HepG2 (cell line): Measurements from ENCODE around the gene TMEM120A. TPM values are rescaled to one million over a fixed set of nuclear protein-coding genes. Genes with fewer than 3 reads are reported as not detected.

Experiments
- ARID2 ChIP-seq: sonication (generic); formaldehyde crosslinking; IDR thresholded peaks from 2 replicates; pipeline ENCODE4 v1.8.1; 2022; ENCODE audit warnings: mild to moderate bottlenecking, missing genetic modification reagents, borderline replicate concordance
- ATF7-NPFF ChIP-seq: sonication (generic); formaldehyde crosslinking; IDR thresholded peaks from 2 replicates; pipeline ENCODE4 v1.8.1; 2023; ENCODE audit warnings: mild to moderate bottlenecking, low read depth, missing genetic modification reagents, moderate library complexity
- GABPB1 ChIP-seq: IDR thresholded peaks from 2 replicates; pipeline ENCODE4 v1.6.1; 2016; ENCODE audit warnings: mild to moderate bottlenecking, missing genetic modification reagents, moderate library complexity, missing compliant biosample characterization
- HMGA1 ChIP-seq: sonication (generic); formaldehyde crosslinking; conservative IDR thresholded peaks from 2 replicates; pipeline ENCODE4 v1.4.0; 2020; ENCODE audit warnings: missing genetic modification reagents
- POLR2A ChIP-seq, 2 experiments: IDR thresholded peaks; 2 replicates each; pipeline ENCODE4 v1.6.1; 2011; ENCODE audit warnings: low read depth in 2 of 2, low read length in 2 of 2, mild to moderate bottlenecking in 1 of 2, moderate library complexity in 1 of 2; ENCODE audit not compliant: insufficient read depth in 1 of 2
- RCOR2 ChIP-seq: IDR thresholded peaks from 2 replicates; pipeline ENCODE4 v1.6.1; 2016; ENCODE audit warnings: missing biosample characterization, missing genetic modification reagents
- TBX2 ChIP-seq: sonication (generic); formaldehyde crosslinking; IDR thresholded peaks from 2 replicates; pipeline ENCODE4 v1.5.0; 2020; ENCODE audit warnings: missing genetic modification reagents, mild to moderate bottlenecking, borderline replicate concordance
- ZEB1 ChIP-seq: IDR thresholded peaks from 2 replicates; pipeline ENCODE4 v1.6.1; 2012; ENCODE audit warnings: mild to moderate bottlenecking, low read depth, inconsistent platforms; ENCODE audit not compliant: insufficient replicate concordance
- ZNF383 ChIP-seq: sonication (generic); formaldehyde crosslinking; IDR thresholded peaks from 2 replicates; pipeline ENCODE4 v1.4.0; 2020; ENCODE audit warnings: missing genetic modification reagents, mild to moderate bottlenecking, borderline replicate concordance
- ZNF788 ChIP-seq: sonication (generic); formaldehyde crosslinking; IDR thresholded peaks from 2 replicates; pipeline ENCODE4 v1.5.0; 2020; ENCODE audit warnings: mild to moderate bottlenecking, missing genetic modification reagents, borderline replicate concordance
- polyA plus RNA-seq, 8 experiments: library from polyadenylated mRNA; depleted of rRNA in 3 of 8; stranded (reverse) in 7 of 8; unstranded in 1 of 8; fragments of >200 nt; fragmentation: Illumina TruSeq in 4 of 8; extraction: Trizol in 4 of 8; gene quantifications; 2 replicates each; pipeline versions ENCODE4 v1.2.1 to v1.2.3, GENCODE V29; 2011 to 2016; ENCODE audit warnings: low read depth in 4 of 8, missing spikeins in 1 of 8, mixed read lengths in 1 of 8; ENCODE audit not compliant: insufficient read depth in 1 of 8
- total RNA-seq, 5 experiments: library from RNA; depleted of rRNA; stranded (reverse); fragments of >200 nt; fragmentation: Illumina TruSeq; extraction: Trizol; gene quantifications; 2 replicates each; pipeline ENCODE4 v1.2.3, GENCODE V29; 2016; ENCODE audit warnings: low read depth in 1 of 5
- TF ChIP-seq, protein P1 (sequence below): sonication (generic); formaldehyde crosslinking; IDR thresholded peaks from 2 replicates; pipeline ENCODE4 v1.4.0; 2020; ENCODE audit warnings: missing genetic modification reagents
- TF ChIP-seq, protein P2 (sequence below): sonication (generic); formaldehyde crosslinking; IDR thresholded peaks from 2 replicates; pipeline ENCODE4 v1.8.0; 2022; ENCODE audit warnings: mild to moderate bottlenecking, missing genetic modification reagents; ENCODE audit not compliant: insufficient replicate concordance
- TF ChIP-seq, protein P3 (sequence below): sonication (generic); formaldehyde crosslinking; IDR thresholded peaks from 2 replicates; pipeline ENCODE4 v1.9.0; 2021; ENCODE audit warnings: missing genetic modification reagents, borderline replicate concordance
- TF ChIP-seq, protein P4 (sequence below): sonication (generic); formaldehyde crosslinking; IDR thresholded peaks from 2 replicates; pipeline ENCODE4 v1.4.0; 2020; ENCODE audit warnings: mild to moderate bottlenecking, missing genetic modification reagents
- TF ChIP-seq, protein P5 (sequence below), 2 experiments: sonication (generic) in 1 of 2; formaldehyde crosslinking in 1 of 2; IDR thresholded peaks; 2 replicates each; pipeline versions ENCODE4 v1.5.1 to v1.6.1; 2011 to 2020; ENCODE audit warnings: borderline replicate concordance in 1 of 2, low read depth in 1 of 2, low read length in 1 of 2, mild to moderate bottlenecking in 1 of 2, missing genetic modification reagents in 1 of 2, moderate library complexity in 1 of 2

TMEM120A gene
- total and polyA plus RNA-seq, 2 of the 13 experiments (the other 11 are each of a cell fraction or from before 2014, with no cell fraction given), result 40.3 to 102 TPM

DNA sequence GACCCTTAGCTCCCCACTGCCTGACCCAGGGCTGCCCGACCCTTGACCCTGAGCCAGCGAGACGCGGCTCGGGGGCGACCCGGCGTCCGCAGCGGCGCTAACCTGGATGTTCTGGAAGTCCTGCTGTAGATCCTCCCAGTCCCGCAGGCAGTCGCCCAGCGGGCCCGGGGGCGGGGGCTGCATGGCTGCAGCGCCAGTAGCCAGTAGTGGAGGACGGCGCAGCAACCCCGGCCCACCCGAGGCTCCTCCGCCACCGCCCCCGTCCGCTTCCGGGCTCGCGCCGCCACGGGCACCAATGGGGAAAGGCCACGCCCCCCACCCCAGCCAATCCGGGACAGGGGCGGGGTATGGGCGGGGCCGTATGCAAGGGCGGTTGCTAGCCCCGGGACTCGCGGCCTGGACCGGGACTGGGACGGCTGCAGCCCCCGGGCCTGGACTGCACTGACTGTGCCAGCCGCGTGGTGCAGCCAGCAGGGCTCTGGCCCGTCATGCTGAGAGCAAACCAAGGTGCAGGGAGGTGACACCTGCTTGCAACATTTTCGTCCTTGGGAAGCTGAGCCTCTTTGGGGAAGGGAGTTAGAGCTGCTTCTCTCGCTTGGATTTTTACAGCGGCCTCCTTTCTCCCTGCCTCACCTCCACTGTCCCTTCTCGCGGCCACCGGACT lies at the start of gene TMEM120A (continued):
- TF ChIP-seq ARID2 (CRISPR knock-in tag) (no peak), ZNF383 (no peak), POLR2A (IDR thresholded peaks at IDR 0.05; ENCODE audit: insufficient read depth in 1 of 2, low read depth in 2 of 2, low read length in 2 of 2) (peak in 1 of 2 experiments; percentile 96; a peak in 2 of 4 replicates), ATF7-NPFF (CRISPR knock-in tag) (peak; percentile 91), GABPB1 (CRISPR knock-in tag) (peak; percentile 91), TBX2 (CRISPR knock-in tag) (peak; percentile 52; the same call in 1 of the 2 replicates), ZEB1 (no peak), HMGA1 (CRISPR knock-in tag) (no peak), ZNF788 (CRISPR knock-in tag) (peak; percentile 61; the same call in 1 of the 2 replicates), RCOR2 (CRISPR knock-in tag) (0 out of 2 replicates have a peak, but pooled peaks have one; percentile 65)
- TF ChIP-seq, protein P1, sequence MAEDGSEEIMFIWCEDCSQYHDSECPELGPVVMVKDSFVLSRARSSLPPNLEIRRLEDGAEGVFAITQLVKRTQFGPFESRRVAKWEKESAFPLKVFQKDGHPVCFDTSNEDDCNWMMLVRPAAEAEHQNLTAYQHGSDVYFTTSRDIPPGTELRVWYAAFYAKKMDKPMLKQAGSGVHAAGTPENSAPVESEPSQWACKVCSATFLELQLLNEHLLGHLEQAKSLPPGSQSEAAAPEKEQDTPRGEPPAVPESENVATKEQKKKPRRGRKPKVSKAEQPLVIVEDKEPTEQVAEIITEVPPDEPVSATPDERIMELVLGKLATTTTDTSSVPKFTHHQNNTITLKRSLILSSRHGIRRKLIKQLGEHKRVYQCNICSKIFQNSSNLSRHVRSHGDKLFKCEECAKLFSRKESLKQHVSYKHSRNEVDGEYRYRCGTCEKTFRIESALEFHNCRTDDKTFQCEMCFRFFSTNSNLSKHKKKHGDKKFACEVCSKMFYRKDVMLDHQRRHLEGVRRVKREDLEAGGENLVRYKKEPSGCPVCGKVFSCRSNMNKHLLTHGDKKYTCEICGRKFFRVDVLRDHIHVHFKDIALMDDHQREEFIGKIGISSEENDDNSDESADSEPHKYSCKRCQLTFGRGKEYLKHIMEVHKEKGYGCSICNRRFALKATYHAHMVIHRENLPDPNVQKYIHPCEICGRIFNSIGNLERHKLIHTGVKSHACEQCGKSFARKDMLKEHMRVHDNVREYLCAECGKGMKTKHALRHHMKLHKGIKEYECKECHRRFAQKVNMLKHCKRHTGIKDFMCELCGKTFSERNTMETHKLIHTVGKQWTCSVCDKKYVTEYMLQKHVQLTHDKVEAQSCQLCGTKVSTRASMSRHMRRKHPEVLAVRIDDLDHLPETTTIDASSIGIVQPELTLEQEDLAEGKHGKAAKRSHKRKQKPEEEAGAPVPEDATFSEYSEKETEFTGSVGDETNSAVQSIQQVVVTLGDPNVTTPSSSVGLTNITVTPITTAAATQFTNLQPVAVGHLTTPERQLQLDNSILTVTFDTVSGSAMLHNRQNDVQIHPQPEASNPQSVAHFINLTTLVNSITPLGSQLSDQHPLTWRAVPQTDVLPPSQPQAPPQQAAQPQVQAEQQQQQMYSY (CRISPR knock-in tag), result peak; percentile 94
- TF ChIP-seq, protein P2, sequence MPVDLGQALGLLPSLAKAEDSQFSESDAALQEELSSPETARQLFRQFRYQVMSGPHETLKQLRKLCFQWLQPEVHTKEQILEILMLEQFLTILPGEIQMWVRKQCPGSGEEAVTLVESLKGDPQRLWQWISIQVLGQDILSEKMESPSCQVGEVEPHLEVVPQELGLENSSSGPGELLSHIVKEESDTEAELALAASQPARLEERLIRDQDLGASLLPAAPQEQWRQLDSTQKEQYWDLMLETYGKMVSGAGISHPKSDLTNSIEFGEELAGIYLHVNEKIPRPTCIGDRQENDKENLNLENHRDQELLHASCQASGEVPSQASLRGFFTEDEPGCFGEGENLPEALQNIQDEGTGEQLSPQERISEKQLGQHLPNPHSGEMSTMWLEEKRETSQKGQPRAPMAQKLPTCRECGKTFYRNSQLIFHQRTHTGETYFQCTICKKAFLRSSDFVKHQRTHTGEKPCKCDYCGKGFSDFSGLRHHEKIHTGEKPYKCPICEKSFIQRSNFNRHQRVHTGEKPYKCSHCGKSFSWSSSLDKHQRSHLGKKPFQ (CRISPR knock-in tag), result no peak
- TF ChIP-seq, protein P3, sequence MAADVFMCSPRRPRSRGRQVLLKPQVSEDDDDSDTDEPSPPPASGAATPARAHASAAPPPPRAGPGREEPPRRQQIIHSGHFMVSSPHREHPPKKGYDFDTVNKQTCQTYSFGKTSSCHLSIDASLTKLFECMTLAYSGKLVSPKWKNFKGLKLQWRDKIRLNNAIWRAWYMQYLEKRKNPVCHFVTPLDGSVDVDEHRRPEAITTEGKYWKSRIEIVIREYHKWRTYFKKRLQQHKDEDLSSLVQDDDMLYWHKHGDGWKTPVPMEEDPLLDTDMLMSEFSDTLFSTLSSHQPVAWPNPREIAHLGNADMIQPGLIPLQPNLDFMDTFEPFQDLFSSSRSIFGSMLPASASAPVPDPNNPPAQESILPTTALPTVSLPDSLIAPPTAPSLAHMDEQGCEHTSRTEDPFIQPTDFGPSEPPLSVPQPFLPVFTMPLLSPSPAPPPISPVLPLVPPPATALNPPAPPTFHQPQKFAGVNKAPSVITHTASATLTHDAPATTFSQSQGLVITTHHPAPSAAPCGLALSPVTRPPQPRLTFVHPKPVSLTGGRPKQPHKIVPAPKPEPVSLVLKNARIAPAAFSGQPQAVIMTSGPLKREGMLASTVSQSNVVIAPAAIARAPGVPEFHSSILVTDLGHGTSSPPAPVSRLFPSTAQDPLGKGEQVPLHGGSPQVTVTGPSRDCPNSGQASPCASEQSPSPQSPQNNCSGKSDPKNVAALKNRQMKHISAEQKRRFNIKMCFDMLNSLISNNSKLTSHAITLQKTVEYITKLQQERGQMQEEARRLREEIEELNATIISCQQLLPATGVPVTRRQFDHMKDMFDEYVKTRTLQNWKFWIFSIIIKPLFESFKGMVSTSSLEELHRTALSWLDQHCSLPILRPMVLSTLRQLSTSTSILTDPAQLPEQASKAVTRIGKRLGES (CRISPR knock-in tag), result no peak
- TF ChIP-seq, protein P4, sequence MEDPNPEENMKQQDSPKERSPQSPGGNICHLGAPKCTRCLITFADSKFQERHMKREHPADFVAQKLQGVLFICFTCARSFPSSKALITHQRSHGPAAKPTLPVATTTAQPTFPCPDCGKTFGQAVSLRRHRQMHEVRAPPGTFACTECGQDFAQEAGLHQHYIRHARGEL (CRISPR knock-in tag), result peak; percentile 78; the same call in 1 of the 2 replicates
- TF ChIP-seq, protein P5, sequence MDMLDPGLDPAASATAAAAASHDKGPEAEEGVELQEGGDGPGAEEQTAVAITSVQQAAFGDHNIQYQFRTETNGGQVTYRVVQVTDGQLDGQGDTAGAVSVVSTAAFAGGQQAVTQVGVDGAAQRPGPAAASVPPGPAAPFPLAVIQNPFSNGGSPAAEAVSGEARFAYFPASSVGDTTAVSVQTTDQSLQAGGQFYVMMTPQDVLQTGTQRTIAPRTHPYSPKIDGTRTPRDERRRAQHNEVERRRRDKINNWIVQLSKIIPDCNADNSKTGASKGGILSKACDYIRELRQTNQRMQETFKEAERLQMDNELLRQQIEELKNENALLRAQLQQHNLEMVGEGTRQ (IDR thresholded peaks at IDR 0.05; ENCODE audit: low read depth, low read length), result no peak
- TF ChIP-seq, protein P5 (CRISPR knock-in tag; IDR thresholded peaks at IDR 0.05; ENCODE audit: borderline replicate concordance), result peak; percentile 58; the same call in 1 of the 2 replicates
